Keratinocyte (primary cell): ENCODE results near the gene ITPR2.

Source experiments
- CTCF ChIP-seq, 3 experiments: IDR thresholded peaks in 1 of 3; conservative IDR thresholded peaks in 1 of 3; optimal IDR thresholded peaks in 1 of 3; 2 replicates in 2 of 3; 3 replicates in 1 of 3; pipeline versions ENCODE3 to v1.5.1; 2011; ENCODE audit warnings: low read length in 3 of 3, mild to moderate bottlenecking in 3 of 3, moderate library complexity in 2 of 3, control low read depth in 1 of 3, inconsistent platforms in 1 of 3; ENCODE audit not compliant: insufficient read depth in 2 of 3; ENCODE audit errors: extremely low read depth in 1 of 3
- EZH2 ChIP-seq: IDR thresholded peaks from one replicate; pipeline ENCODE4 v1.6.1; 2012; ENCODE audit warnings: inconsistent platforms, mild to moderate bottlenecking, low read length, moderate library complexity

DNA sequence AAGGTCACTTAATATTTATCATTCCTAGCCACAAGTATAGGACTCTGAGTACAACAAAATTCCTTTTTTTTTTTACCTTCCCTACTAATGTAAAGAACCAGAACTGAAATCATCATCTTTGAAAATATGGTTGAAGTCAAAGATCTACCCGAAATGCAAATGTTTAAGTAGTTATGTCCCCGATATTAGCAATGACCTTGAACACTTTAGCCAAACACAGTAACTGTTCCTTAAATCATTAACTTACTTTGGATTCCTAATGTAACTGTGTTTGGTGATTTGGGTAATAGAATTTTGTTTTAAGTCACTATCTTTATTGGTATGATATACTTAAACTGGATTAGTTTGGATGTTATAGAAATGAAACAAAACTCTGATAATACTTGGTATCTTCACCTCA lies 14.4 kb downstream of the ITPR2 start:
- TF ChIP-seq CTCF (optimal IDR thresholded peaks at IDR 0.05 in 1 of 3, IDR thresholded peaks at IDR 0.05 in 1 of 3, conservative IDR thresholded peaks at IDR 0.05 in 1 of 3; ENCODE audit: extremely low read depth in 1 of 3, insufficient read depth in 2 of 3, low read length in 3 of 3) (no peak), EZH2 (no peak)
